Lower leg skin (tissue), 3 donors: ENCODE measurements around the gene CD83.

Experiments
- POLR2A ChIP-seq, 2 donors: fragments of 450-650 bp; IDR thresholded peaks; one replicate each; pipeline ENCODE4 v1.6.1; 2016 to 2017; ENCODE audit warnings: antibody characterized with exemption in 2 of 2, mild to moderate bottlenecking in 1 of 2, moderate library complexity in 1 of 2
- TF ChIP-seq, protein P1 (sequence below), 3 donors: fragments of 450-650 bp; IDR thresholded peaks; one replicate each; pipeline ENCODE4 v1.5.1; 2016; ENCODE audit warnings: antibody characterized with exemption in 3 of 3, mild to moderate bottlenecking in 3 of 3, moderate library complexity in 2 of 3

DNA sequence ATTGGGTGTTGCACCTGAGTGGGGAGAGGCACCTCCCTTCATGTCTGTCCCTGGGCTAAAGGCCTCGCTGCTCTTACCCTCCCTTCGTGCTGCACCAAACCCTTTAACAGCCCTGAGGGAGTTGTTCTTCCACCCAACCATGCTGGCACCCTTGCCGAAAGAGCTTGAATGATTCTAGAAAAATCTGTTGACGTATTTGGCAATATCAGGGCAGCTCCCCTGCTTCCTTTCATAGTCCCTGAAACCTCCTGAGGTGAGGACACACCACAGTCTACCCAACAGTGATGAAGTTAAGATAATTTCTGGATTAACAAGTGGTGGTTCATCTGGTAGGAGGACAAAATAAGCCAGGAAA is 15.3 kb downstream of the CD83 start:
- TF ChIP-seq, protein P1, sequence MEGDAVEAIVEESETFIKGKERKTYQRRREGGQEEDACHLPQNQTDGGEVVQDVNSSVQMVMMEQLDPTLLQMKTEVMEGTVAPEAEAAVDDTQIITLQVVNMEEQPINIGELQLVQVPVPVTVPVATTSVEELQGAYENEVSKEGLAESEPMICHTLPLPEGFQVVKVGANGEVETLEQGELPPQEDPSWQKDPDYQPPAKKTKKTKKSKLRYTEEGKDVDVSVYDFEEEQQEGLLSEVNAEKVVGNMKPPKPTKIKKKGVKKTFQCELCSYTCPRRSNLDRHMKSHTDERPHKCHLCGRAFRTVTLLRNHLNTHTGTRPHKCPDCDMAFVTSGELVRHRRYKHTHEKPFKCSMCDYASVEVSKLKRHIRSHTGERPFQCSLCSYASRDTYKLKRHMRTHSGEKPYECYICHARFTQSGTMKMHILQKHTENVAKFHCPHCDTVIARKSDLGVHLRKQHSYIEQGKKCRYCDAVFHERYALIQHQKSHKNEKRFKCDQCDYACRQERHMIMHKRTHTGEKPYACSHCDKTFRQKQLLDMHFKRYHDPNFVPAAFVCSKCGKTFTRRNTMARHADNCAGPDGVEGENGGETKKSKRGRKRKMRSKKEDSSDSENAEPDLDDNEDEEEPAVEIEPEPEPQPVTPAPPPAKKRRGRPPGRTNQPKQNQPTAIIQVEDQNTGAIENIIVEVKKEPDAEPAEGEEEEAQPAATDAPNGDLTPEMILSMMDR (IDR thresholded peaks at IDR 0.05), result no peak
- no peak for TF ChIP-seq POLR2A (IDR thresholded peaks at IDR 0.05)
